ENCODE measurements around the gene PI4KA.
A peak's percentile ranks its signal among the peaks of the same experiment; 100 is the strongest.

The PI4KA gene

DNA sequence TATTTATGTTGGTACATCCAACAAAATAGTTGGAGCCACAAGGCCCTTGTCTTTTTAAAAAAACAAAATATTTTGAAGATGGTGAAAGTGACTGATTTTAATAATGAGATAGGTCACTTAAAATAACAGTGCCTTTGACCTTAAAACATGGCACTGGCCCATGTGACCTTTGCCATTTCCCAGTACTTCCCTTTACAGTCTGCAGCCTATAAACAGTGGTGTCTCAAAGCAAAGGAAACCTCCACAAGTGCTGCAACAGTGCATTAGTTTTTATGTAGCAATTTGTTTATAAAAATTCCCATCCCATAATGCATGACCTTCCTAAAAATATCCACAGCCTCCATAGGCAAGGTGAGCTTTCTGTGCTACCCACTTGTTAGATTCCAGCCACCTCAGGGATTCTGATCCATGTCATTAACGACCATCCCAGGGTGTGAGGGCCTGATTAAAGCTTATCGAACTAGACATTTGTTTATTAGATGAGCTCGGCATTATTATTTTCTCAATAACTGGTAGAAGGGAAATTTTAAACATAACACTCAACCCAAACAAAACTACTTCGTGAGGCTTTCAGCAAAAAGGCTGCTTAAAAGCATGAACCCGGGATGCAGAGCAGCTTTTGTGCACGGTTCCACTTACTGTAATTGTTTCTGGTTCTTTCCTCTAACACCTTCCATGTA, 30.6 kb upstream of the PI4KA start:
- Histone ChIP-seq H3K27ac (replicated peaks) (no peak overlapping the region), H3K4me3 (replicated peaks; ENCODE audit: insufficient read depth, low read length) (no peak overlapping the region), H3K27me3 (ENCODE audit: insufficient read depth, poor library complexity, severe bottlenecking) (no peaks in the 10 kb centered on the region)
- TF ChIP-seq, protein P1, sequence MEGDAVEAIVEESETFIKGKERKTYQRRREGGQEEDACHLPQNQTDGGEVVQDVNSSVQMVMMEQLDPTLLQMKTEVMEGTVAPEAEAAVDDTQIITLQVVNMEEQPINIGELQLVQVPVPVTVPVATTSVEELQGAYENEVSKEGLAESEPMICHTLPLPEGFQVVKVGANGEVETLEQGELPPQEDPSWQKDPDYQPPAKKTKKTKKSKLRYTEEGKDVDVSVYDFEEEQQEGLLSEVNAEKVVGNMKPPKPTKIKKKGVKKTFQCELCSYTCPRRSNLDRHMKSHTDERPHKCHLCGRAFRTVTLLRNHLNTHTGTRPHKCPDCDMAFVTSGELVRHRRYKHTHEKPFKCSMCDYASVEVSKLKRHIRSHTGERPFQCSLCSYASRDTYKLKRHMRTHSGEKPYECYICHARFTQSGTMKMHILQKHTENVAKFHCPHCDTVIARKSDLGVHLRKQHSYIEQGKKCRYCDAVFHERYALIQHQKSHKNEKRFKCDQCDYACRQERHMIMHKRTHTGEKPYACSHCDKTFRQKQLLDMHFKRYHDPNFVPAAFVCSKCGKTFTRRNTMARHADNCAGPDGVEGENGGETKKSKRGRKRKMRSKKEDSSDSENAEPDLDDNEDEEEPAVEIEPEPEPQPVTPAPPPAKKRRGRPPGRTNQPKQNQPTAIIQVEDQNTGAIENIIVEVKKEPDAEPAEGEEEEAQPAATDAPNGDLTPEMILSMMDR (IDR thresholded peaks at IDR 0.05; ENCODE audit: insufficient read depth, low read length): no peak
- no peak for TF ChIP-seq POLR2AphosphoS5 (IDR thresholded peaks at IDR 0.05; ENCODE audit: low read depth)
- TF ChIP-seq SPI1 (IDR thresholded peaks at IDR 0.05; ENCODE audit: borderline replicate concordance, low read depth): no peak
- no peak for DNase-seq (ENCODE audit: low read depth in 1 of 2, low spot score in 1 of 2)

DNA sequence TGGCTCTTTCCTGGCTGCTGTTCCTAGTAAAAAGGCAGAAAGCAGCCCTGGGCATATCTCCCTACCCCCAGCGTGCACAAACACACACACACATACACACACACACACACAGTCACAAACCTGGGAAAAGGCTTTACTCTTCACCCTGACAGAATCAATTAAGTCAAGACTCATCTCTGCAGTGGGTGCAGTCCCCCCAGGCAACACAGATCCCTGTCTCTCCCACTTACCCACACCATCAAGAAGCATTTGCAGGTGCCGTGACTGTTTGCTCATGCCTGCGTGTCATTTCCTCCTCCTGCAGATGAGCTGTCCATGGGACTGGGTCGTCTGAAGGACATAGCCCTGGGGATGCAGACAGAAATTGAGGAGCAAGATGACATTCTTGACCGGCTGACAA, 28.8 kb upstream of the PI4KA start:
- TF ChIP-seq, protein P1 (IDR thresholded peaks at IDR 0.05; ENCODE audit: insufficient read depth, low read length): no peak
- TF ChIP-seq POLR2AphosphoS5 (IDR thresholded peaks at IDR 0.05; ENCODE audit: low read depth) (no peak), GABPA (IDR thresholded peaks at IDR 0.05; ENCODE audit: low read depth) (no peak), SPI1 (IDR thresholded peaks at IDR 0.05; ENCODE audit: borderline replicate concordance, low read depth) (no peak)
- TF ChIP-seq, protein P2, sequence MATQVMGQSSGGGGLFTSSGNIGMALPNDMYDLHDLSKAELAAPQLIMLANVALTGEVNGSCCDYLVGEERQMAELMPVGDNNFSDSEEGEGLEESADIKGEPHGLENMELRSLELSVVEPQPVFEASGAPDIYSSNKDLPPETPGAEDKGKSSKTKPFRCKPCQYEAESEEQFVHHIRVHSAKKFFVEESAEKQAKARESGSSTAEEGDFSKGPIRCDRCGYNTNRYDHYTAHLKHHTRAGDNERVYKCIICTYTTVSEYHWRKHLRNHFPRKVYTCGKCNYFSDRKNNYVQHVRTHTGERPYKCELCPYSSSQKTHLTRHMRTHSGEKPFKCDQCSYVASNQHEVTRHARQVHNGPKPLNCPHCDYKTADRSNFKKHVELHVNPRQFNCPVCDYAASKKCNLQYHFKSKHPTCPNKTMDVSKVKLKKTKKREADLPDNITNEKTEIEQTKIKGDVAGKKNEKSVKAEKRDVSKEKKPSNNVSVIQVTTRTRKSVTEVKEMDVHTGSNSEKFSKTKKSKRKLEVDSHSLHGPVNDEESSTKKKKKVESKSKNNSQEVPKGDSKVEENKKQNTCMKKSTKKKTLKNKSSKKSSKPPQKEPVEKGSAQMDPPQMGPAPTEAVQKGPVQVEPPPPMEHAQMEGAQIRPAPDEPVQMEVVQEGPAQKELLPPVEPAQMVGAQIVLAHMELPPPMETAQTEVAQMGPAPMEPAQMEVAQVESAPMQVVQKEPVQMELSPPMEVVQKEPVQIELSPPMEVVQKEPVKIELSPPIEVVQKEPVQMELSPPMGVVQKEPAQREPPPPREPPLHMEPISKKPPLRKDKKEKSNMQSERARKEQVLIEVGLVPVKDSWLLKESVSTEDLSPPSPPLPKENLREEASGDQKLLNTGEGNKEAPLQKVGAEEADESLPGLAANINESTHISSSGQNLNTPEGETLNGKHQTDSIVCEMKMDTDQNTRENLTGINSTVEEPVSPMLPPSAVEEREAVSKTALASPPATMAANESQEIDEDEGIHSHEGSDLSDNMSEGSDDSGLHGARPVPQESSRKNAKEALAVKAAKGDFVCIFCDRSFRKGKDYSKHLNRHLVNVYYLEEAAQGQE (IDR thresholded peaks at IDR 0.05; ENCODE audit: insufficient replicate concordance, low read depth): no peak
- DNase-seq (ENCODE audit: low read depth in 1 of 2, low spot score in 1 of 2): no peak
- H3K27me3 ChIP-seq (ENCODE audit: insufficient read depth, poor library complexity, severe bottlenecking): no peaks in the 10 kb centered on the region
- H3K27ac ChIP-seq (replicated peaks): no peak overlapping the region
- H3K4me3 ChIP-seq (replicated peaks; ENCODE audit: insufficient read depth, low read length): no peak overlapping the region

DNA sequence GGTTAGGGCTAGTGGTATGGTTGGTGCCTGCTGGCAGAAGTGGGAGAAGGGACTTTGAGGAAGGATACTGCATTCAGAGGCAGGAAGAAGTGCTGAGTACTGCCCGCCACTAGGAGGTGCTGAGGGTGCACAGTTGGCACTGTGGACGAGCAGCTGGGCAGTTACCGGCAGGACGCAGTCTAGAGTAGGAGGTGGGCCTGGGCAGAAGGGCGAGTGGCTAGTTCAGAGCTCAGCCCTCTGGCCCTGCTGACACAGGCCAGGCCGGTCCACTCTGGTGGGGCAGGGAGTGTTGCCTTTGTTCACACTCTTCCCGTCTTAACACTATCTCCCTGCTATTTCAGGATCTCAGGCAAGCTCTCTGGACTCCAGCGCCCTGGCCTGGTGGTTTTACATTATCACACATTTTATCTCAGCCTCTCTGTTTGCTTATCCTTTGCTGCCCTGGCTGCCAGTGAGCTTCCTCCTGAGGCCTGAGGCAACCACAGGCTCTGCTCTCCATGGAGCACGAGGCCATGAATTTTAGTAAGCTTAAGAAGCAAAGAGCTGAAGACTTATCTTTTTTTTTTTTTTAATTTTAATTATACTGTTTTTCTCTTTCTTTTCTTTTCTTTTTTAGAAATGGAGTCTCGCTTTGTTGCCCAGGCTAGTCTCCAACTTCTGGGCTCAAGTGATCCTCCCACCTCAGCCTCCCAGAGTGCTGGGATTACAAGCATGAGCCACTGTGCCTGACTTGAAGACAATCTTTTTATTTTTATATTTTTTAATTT, 27.1 kb upstream of the PI4KA start:
- Histone ChIP-seq H3K27ac (replicated peaks) (no peak overlapping the region), H3K4me3 (replicated peaks; ENCODE audit: insufficient read depth, low read length) (no peak overlapping the region), H3K27me3 (ENCODE audit: insufficient read depth, poor library complexity, severe bottlenecking) (no peaks in the 10 kb centered on the region)
- TF ChIP-seq SPI1 (IDR thresholded peaks at IDR 0.05; ENCODE audit: borderline replicate concordance, low read depth) (no peak; the same call in 1 of the 2 replicates), POLR2AphosphoS5 (IDR thresholded peaks at IDR 0.05; ENCODE audit: low read depth) (no peak), GABPA (IDR thresholded peaks at IDR 0.05; ENCODE audit: low read depth) (no peak)
- TF ChIP-seq, protein P2 (IDR thresholded peaks at IDR 0.05; ENCODE audit: insufficient replicate concordance, low read depth): no peak
- TF ChIP-seq, protein P1 (IDR thresholded peaks at IDR 0.05; ENCODE audit: insufficient read depth, low read length): peak; percentile 93
- DNase-seq (ENCODE audit: low read depth in 1 of 2, low spot score in 1 of 2): peak in 1 of 2 experiments; percentile 85

Measured in HL-60 (cell line).